GM21529 (cell line): ENCODE measurements around the gene FXR1.
"Not testable (repeated sequence)": the region's sequence is repeated elsewhere in the genome, so short reads cannot be mapped to it uniquely, and the experiment has no call there.

Experiments used
- ATAC-seq: cut with Tn5 transposase; IDR thresholded peaks from one replicate; pipeline ENCODE4 v1.9.1; 2021; ENCODE audit not compliant: unreplicated experiment

The FXR1 gene

DNA sequence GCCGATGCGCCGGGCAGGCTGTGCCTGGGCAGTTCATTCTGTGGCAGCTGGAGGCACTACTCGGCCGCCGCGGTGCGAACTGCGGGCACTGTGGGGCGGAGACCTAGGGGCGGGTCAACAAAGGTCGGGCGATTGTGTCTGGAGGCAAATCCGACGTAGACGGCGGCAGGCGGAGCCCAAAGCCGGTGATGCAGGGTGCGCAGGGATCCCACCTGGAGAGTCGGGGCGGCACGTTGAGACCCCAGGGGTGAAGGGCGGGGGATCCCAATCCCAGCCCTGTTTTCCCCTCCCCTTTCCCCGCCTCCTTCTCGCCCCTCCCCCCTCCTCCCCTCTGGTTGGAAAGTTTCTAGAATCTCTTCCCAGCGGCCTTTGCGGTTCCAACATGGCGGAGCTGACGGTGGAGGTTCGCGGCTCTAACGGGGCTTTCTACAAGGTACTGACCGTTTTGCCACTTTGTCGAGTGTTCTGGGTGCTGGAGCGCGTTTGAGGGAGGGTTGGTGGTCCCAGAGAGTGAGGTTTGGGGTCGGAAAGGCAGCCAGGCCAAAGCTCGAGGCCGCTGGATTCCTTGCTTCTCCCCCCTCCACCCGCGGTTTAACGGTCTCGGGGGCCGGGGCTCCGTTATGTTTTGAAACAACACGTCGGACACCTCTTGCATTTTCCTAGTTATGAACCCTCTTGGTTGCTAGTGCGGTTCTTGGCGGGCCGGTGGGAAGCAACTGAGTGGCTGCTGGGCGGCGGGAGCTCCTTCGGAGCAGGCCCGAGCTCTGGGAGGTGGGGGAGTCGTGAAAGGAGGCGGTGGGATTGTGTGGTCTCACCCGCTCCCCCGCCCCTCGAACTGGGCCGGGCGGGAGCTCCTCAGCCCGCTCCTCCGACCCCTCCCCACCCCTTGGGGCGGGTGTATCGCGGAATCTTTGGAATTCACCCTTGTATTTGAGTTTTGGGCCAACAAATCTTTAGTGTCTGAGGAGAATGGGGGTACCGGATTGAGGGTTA lies at the start of gene FXR1:
FXR1 (plus strand) TSS at position 367 of the 993 bp plus-strand sequence; CDS start at position 383, 16 bp downstream.
- peak; percentile 98 for ATAC-seq

DNA sequence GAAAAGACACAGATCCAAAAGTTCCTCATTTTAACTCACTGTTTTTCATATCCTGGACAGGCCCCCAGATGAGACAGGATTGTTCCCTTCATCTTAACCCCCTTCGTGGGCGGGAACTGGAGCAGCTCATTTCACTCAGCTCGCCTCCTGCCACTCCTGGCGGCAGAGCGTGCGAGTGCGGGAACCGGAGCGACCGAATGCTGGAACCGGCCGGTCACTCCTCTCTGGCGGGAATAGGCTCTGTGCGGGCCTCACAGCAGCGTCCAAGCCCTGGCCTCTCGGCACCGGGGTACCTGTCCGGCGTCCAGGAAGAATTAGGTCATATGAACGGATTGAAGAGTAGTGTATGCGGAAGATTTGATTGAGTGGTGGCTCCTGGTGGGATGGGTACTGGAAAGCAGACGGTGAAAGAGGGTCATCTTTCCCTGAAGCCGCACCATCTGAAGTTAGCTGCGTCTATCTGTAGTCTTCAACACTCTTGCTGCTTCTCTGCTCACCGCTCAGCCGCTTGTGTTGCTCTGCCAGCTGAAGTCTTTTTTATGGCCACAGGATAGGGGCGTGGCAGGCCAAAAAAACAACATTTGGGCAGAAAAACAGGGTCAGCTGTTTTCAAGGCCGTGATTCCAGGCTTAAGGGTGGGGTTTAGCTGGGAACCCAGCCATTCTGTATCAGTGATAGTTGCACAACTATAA lies 42.3 kb upstream of the FXR1 start:
- no peak for ATAC-seq

DNA sequence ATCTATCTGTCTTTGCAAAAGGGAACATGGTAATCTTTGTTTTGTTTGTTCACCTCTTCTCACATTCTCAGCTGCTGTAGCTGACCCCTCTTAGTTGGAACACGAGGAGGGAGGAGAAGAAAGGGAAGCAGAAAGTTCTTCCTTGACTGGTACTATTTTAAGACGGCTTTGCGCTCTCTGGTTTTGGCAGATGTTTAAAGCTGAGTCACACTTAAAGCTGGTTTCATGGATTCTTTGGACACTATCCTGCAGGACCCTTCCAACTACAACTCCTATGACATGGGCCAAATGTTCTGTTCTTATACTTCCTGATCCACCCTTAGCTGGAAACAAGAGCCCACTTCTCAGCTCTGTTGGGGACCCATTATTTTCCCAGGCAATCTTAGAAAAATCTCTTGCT lies 40.6 kb upstream of the FXR1 start:
- ATAC-seq, result no peak

DNA sequence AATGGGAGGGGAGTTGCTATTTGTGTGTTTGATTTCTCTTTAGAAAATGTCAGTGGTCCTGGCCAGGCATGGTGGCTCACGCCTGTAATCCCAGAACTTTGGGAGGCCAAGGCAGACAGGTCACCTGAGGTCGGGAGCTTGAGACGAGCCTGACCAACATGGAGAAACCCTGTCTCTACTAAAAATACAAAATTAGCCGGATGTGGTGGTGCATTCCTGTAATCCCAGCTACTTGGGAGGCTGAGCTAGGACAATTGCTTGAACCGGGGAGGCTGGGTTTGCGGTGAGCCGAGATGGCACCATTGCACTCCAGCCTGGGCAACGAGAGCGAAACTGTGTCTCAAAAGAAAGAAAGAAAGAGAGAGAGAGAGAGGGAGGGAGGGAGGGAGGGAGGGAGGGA lies 40.0 kb upstream of the FXR1 start:
- ATAC-seq, result not testable (repeated sequence)

DNA sequence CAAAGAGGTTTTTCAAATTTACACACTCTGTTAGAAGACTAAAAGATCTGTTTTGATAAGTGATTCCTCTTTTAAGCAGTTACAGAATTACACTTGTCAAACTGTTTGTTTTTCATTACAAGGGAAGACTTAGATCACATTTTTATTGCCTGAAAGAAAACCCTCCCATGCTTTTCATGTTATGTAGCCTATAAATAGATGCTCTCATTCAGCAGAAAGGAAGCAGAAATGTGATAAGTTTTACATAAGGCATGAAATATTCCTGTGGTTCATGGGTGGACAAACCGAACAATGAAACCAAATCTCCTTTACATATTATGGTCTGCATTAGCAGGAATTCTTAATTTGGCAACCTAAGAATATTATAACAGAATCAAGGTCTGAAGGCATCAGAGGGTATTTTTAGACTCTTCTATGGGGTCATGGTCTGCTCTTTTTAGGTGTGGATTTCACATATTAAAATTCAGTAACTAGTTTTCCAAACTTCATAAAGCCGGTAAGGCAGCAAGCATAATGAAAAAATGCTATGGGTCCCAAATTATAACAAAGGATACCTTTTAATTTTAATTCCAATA lies 37.3 kb upstream of the FXR1 start:
- ATAC-seq, result no peak

DNA sequence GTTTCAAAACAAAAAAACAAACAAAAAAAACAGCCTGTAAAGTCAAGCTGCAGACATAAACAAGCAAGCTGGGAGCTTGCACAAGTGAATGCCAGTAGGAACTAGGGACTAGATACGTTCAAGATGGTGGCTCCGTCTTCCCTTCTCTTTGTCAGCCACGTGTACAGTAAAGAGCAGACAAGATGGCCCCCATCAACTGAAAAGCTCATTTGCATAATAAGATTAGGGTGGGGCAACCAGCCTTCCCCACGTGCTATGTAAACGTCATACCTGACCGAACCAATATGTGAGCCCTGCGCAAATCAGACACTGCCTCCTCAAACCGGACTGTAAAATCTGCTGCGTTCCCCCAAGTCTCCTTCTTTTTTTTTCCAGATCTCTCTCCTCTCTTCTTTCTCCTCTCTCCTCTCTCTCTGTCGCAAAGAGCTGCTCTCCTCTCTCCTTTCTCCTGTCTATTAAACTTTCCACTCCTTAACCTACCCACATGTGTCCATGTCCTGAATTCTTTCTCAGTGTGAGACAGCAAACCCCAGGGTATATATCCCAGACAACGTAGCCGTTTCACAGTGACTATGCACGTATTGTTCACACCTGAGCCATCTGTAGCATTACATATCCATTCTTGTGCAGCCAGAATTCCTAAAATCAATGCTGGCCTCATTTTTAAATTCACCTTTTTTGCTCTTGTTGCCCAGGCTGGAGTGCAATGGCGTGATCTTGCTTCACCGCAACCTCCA lies 31.2 kb upstream of the FXR1 start:
- no peak for ATAC-seq

DNA sequence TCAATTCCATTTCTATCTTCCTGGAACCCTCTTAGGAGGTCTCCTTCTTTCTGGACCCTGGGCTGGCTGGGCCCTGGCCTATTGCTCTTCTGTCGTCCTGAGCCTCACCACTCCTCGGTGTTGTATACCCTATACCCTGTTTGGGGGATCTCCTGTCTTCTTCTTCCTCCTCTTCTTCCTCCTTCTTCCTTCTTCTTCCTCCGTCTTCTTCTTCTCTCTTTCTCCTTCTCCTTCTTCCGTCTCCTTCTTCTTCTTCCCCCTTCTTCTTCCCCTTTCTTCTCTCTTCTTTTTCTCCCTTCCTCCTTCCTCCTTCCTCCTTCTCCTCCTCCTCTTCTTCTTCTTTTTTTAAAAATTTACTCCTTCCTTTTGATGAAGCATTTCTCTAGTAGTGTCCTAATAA lies 30.4 kb upstream of the FXR1 start:
- ATAC-seq, result no peak

DNA sequence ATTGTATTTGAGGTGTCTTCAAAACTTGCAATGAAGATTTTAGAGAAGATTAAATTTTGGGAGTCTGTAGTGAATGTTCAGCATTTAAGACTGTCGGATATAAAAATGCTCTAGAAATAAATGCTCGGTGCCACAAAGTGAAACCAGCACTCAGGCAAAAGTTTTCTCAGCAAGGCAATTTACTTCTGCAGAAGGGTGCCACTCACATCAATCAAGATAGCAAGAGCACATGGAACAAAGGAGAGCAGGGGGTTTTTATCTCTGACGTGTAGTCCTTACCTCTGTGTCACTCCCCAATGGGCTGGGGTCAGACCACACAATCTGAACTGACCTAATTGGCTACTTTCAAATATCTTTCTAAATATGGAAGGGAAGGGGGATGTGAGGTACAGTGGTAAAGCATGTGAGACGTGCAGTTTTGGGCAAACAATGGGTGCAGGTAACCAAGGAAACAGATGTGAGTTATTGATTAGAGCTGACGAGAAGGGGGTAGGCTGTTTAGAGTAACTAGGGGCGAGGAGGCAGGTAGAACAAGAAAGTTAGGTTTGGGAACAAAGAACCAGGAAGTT lies 23.4 kb upstream of the FXR1 start:
- no peak for ATAC-seq

DNA sequence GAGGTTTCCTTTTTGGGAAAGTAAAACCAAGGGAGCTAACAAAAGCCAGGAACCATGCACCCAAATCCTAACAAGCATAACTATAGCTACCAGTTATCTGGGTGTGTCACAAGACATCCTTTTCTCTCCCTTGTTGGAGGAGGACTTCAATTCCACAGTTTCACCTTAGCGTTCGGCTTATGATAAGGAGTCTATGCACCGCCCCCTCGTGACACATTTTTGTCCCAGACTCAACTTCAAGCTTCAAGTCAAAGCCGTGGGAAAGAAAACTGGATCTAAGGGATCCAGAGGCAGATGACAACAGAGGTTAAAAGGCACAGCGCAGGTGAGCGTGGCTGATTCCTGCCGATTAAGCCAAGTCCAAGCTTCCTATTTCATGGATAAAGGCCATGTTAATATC lies 13.9 kb upstream of the FXR1 start:
- no peak for ATAC-seq

DNA sequence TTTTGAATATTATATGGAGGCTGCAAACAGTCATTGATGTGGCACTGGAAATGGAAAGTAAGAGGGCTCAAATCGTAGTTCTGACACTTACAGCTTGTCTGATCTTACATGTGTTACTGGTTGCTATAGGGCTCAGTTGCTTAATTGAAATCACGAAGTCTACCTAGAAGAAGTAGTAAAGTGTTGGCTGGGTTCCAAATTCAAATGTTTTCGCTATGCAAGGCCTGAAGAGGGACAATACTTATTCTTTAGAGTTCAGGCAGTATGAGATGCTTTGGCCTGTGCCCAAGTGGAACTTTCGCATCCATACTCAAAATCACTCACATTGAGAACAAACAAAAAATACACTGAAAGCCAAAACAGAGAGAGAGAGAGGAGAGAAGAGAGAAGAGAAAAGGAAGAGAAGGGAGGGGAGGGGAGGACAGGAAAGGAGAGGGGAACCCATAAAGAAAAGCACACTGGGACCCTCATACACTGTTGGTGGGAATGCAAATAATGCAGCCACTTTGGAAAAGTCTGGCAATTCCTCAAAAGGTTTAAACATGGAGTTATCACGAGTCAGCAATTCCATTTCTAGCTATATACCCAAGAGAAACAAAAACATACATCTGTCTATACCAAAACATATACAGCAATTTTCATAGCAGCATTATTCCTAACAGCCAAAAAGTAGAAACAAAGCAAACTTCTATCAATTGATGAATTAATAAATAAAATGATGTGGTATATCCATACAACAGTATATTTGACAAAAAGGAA lies 2.9 kb upstream of the FXR1 start:
- no peak for ATAC-seq

DNA sequence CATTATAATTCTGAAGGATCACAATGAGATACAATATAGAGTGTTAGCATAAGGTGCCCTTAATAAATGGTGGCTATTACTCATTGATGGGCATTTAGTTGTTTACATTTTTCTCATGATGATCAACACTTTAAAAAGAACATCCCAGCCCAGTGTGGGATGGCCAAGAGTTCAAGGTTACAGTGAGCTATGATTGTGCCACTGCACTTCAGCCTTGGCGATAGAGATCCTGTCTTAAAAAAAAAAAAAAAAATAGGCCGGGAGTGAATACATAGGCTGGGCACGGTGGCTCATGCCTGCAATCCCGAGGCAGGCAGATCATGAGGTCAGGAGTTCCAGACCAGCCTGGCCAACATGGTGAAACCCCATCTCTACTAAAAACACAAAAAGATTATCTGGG lies 1.6 kb upstream of the FXR1 start:
- no peak for ATAC-seq

DNA sequence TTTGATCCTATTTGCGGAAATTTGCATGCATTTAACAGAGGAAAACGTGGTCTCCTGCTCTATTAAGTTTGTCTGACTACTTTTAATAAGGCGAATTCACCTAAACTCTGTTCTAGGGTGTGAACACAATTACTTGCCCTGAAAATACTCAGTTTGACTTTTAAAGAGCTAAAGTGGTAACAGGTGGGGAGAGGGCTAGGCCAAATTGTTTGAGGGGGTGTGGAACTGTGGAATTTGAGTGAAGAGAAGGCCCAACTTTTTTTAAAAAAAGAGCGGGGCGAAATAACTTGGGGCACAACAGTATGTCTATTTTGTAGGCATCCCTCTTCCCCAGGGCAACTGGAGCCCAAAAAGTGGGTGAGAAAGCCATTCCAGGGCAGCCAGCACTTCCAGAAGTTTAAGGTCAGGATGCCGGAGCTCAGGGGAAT lies 580 bp upstream of the FXR1 start:
- peak; percentile 3 for ATAC-seq

DNA sequence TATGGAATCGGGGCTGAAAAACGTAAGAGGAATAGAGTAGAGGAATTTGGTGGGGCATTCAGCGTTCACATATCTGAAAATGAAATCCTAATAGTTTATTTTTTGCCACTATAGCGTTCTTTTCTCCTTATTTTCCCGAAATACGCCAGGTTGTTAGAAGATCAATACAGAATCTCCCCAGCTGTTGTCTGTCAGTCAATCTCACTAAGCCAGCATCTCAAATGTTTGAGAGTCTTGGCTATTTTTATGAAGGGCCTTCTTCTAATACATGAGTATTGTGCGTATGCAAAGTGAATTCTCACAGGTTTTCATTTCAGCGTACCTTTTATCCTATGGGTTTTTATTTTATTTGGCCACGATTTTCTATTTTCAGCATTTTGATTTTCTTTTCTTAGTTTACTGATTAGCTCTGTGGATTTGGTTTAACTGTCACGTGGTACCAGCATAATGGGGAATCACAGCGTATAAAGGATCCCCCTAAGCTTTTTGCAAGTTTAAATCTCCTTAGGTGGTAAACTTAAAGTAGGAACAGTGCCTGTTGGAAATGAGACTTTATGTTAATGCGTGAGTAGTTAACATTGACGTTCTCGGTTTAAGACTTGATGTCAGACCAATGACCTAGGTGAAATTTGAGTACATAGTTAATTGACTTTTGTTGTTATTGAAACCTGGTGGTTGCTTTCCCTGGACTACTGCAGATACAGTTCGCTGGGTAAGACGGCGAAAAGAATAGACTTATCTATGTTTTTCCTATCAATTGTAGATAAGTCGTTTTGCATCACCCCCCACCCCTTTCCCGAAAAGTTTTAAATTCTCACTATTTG lies 1.3 kb downstream of the FXR1 start:
- no peak for ATAC-seq

DNA sequence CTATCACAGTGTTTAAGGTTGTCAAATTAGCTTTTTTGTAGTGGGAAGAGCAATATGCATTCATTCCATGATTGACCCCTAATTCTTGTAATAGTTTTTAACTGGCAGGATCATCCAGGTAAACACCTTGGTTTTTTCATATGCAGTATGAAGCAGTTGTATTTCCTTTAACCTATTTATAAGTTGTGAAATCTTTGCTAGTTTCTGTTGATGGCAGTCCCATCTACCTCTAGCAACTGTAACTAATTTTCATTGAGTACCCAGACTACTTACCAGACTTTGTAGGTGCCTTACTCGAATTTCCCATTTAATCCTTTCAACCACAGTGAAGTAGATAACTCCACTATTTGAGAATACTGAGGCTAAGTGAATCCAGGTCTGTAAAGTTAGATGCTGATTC lies 6.1 kb downstream of the FXR1 start:
- ATAC-seq, result peak; percentile 44

DNA sequence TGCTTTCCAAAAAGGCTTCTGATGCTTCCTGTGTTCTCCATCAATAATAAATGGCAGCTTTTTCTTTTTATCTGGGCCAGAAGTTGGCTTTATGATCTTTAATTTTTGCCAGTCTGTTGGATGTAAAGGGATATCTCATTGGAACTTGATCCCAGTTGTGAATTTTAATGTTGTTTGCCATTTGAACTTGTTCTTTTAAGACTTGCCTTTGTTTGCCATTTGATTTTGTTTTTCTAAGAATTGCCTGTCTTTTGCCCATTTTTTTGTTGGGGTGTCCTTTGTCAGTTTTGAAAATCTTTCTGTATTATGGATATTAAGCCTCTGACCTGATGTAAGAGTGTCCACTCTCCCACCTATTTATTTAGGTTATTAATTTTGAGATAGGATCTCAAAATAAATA lies 9.8 kb downstream of the FXR1 start:
- no peak for ATAC-seq

DNA sequence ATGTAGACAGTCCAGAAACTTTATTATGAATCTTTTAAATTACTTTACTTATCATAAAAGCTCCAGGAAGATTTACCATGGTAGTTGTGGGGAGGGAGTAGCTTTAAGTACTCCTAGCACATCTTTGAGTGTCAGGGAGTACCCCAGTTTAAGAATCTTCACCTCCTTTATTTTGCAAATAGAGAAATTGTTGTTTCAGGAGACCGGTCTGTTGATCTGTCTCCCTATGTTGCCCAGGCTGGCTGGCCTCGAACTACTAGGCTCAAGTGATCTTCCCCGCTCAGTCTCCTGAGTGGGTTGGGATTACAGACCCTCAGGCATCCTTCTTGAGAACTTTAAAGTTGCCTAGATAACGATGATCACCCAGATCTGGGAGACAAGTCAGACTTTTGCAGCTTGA lies 11.1 kb downstream of the FXR1 start:
- ATAC-seq, result no peak

DNA sequence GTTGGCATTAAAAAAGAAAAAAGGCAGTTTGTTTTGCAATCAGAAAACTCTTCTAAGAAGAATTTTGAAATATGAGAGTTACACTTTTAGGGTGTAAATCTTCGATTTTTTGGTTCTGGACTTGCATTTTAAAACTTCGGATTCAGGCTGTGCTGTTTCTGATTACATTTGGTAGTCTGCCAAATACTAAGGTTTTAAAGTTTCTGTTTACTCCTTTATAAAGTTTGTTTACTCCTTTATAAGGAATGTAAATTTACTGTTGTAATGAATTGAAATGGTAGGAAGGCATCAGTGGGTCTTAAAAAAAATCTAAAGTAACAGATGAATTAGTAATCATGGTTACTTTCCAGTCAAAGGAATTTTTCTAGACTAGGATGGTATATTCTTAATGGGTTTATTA lies 14.1 kb downstream of the FXR1 start:
- ATAC-seq, result no peak

DNA sequence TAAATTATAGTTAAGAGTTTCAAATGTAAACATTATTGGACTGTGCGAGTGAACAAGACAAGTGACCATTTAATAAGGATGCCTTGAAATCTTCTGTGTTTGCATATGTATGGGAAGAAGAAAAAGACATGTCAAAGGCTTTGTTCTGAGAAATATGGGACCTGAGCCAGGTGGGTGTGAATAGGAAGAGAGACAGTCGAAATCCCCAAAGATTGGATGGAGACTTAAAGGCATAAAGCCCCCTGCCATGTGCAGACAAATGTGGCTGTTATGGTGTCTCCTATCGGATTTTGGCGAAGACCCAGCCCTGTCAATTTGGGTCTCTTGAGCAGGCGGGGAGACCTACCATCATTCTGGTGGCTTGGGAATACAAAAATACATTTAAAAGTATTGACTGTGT lies 16.9 kb downstream of the FXR1 start:
- ATAC-seq, result no peak

DNA sequence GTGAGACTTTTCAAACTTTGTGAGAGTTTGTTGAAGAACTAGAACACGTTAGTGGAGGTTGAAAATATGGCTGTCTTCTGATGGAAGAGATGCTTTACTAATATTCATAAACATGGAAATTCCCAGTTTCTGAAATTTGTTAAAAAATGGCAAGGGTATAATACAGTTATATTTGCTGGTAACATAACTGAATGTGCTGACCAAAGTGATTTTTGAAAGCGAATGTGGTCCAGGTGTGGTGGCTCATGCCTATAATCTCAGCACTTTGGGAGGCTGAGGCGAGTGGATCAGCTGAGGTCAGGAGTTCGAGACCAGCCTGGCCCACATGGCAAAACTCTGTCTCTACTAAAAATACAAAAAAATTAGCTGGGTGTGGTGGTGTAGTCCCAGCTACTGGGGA lies 18.1 kb downstream of the FXR1 start:
- no peak for ATAC-seq
